ENCODE results near the gene GRB10. TPM values are rescaled to one million over a fixed set of nuclear protein-coding genes. Genes with fewer than 3 reads are reported as not detected.

Gene GRB10
- total RNA-seq, 1 experiment from 2014 or later: 38.3 TPM

- Histone ChIP-seq H3K27ac (ENCODE audit: low read length) (no peak overlapping the region), H3K4me1 (ENCODE audit: control insufficient read depth, insufficient read depth, low read length) (no peaks in the 10 kb centered on the region), H3K4me3 (ENCODE audit: low read depth in 2 of 2, low read length in 2 of 2) (no peak overlapping the region), H3K27me3 (ENCODE audit: control insufficient read depth, insufficient read depth, low read length) (peaks cover 18% of the 10 kb centered on the region), H3K36me3 (ENCODE audit: control insufficient read depth, insufficient read depth, low read length) (no peaks in the 10 kb centered on the region), H3K9me3 (ENCODE audit: control insufficient read depth, insufficient read depth, low read depth, low read length) (no peaks in the 10 kb centered on the region)
- no peak for DNase-seq (ENCODE audit: low read depth, low spot score)
- BruUV-seq (replicated peaks): no TSS peak
- intact Hi-C loops (cut with micrococcal nuclease; ENCODE audit: unreplicated experiment): no loop called here
- ATAC-seq: no peak
- CTCF ChIA-PET: no interaction called here
- POLR2A ChIA-PET: no interaction called here
- TF ChIP-seq SIN3A (IDR thresholded peaks at IDR 0.05; ENCODE audit: borderline replicate concordance, insufficient read depth, low read depth, low read length) (no peak), POLR2AphosphoS5 (IDR thresholded peaks at IDR 0.05; ENCODE audit: low read depth, low read length) (no peak), TCF7L2 (IDR thresholded peaks at IDR 0.05; ENCODE audit: low read depth, low read length) (no peak), CTCF (IDR thresholded peaks at IDR 0.05) (no peak)
- TF ChIP-seq, protein P1, sequence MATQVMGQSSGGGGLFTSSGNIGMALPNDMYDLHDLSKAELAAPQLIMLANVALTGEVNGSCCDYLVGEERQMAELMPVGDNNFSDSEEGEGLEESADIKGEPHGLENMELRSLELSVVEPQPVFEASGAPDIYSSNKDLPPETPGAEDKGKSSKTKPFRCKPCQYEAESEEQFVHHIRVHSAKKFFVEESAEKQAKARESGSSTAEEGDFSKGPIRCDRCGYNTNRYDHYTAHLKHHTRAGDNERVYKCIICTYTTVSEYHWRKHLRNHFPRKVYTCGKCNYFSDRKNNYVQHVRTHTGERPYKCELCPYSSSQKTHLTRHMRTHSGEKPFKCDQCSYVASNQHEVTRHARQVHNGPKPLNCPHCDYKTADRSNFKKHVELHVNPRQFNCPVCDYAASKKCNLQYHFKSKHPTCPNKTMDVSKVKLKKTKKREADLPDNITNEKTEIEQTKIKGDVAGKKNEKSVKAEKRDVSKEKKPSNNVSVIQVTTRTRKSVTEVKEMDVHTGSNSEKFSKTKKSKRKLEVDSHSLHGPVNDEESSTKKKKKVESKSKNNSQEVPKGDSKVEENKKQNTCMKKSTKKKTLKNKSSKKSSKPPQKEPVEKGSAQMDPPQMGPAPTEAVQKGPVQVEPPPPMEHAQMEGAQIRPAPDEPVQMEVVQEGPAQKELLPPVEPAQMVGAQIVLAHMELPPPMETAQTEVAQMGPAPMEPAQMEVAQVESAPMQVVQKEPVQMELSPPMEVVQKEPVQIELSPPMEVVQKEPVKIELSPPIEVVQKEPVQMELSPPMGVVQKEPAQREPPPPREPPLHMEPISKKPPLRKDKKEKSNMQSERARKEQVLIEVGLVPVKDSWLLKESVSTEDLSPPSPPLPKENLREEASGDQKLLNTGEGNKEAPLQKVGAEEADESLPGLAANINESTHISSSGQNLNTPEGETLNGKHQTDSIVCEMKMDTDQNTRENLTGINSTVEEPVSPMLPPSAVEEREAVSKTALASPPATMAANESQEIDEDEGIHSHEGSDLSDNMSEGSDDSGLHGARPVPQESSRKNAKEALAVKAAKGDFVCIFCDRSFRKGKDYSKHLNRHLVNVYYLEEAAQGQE (IDR thresholded peaks at IDR 0.05; ENCODE audit: insufficient read depth in 1 of 2, low read depth in 2 of 2, low read length in 1 of 2): no peak
- in situ Hi-C loops (cut with HindIII; ENCODE audit: low pct_unique_long_range_greater_than_20kb, low sequenced_read_pairs): no loop called here
Observed at GRCh38 chr7:50565559-50565916, 217.2 kb downstream of the GRB10 start.

DNA sequence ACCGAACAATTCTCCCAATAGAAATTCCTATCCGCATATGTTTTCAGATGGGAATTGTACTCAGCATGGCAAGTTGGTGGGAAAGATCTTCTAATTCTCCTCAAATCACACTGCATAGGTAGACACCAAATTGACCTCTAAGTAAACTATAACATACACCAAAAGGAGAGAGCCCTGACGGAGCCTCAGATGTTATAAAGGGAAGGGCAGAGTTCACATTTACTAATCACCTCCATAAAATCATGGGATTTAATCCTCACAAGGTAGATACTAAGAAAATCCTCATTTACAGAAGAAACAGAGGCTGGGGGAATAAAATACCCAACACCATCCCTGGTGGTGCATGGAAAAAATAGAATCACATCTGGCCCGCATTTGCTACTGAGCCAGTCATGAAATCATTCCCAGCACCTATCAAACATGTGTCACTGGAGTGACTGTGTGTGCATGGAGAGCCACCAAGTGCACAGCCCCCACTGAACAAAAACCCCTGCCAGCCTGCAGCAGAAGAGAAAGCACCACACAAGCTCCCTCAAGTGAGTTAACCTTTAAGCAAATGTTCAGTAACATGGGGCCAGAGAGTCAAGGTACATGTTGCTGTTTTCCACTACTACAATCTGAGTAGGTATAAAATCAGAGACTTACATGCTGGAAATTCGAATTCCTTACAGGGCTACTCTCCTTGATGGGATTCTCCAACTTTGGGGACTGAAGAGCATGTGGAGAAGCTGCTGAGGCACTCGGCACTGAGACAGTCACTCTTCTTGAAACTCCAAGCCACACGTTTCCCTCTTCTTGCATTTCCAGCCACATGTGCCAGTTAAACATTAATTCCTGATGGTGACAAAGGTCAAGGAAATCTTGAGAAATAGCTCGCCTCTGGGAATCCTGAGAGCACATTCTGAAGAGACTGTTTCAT lies 217.8 kb downstream of the GRB10 start, which contains the start of gene DDC:
Gene DDC, minus strand, starts transcription at position 766 of the 919 bp plus-strand sequence. CDS start 21,320 bp downstream, outside the sequence.
- ATAC-seq (no peak), DNase-seq (ENCODE audit: low read depth, low spot score) (no peak)
- no peak for TF ChIP-seq POLR2AphosphoS5 (IDR thresholded peaks at IDR 0.05; ENCODE audit: low read depth, low read length)
- TF ChIP-seq SIN3A (IDR thresholded peaks at IDR 0.05; ENCODE audit: borderline replicate concordance, insufficient read depth, low read depth, low read length): no peak
- TF ChIP-seq CTCF (IDR thresholded peaks at IDR 0.05): no peak
- TF ChIP-seq TCF7L2 (IDR thresholded peaks at IDR 0.05; ENCODE audit: low read depth, low read length): no peak
- TF ChIP-seq, protein P1 (IDR thresholded peaks at IDR 0.05; ENCODE audit: insufficient read depth in 1 of 2, low read depth in 2 of 2, low read length in 1 of 2): no peak
- in situ Hi-C loops (cut with HindIII; ENCODE audit: low pct_unique_long_range_greater_than_20kb, low sequenced_read_pairs) (no loop called here), intact Hi-C loops (cut with micrococcal nuclease; ENCODE audit: unreplicated experiment) (no loop called here)
- Histone ChIP-seq H3K27me3 (ENCODE audit: control insufficient read depth, insufficient read depth, low read length) (peaks cover 21% of the 10 kb centered on the region), H3K27ac (ENCODE audit: low read length) (no peak within 1 kb of the TSS), H3K9me3 (ENCODE audit: control insufficient read depth, insufficient read depth, low read depth, low read length) (no peaks in the 10 kb centered on the region), H3K4me3 (ENCODE audit: low read depth in 2 of 2, low read length in 2 of 2) (no peak within 1 kb of the TSS), H3K36me3 (ENCODE audit: control insufficient read depth, insufficient read depth, low read length) (no peaks in the 10 kb centered on the region), H3K4me1 (ENCODE audit: control insufficient read depth, insufficient read depth, low read length) (no peaks in the 10 kb centered on the region)
- POLR2A ChIA-PET: no interaction called here
- CTCF ChIA-PET: no interaction called here
- BruUV-seq (replicated peaks): no TSS peak
